Hematopoietic multipotent progenitor cell (in vitro differentiated cells): ENCODE measurements around the gene MAST3. TPM values are rescaled to one million over a fixed set of nuclear protein-coding genes. Genes with fewer than 3 reads are reported as not detected.

Source experiments
- DNase-seq, 3 donors: peaks; one replicate each; pipeline ENCODE4 v3.0.0-alpha.2; 2011 to 2015; ENCODE audit warnings: low read depth in 2 of 3, low spot score in 2 of 3
- total RNA-seq: library from RNA; depleted of rRNA; stranded (reverse); fragments of >200 nt; gene quantifications from one replicate; pipeline ENCODE4 v1.2.3, GENCODE V29; 2012

Gene MAST3
- 8.1 TPM for total RNA-seq

GRCh38 chr19:18097217-18097992 lies at the start of gene MAST3:
Gene MAST3 (plus strand): TSS chr19:18097778. CDS start chr19:18097793, 15 bp downstream.
- peak; percentile 76 to 90 (median 88) for DNase-seq

- DNase-seq: no peak
Observed at GRCh38 chr19:18049385-18049784, 48.2 kb upstream of the MAST3 start.

- no peak for DNase-seq
Observed at GRCh38 chr19:18051887-18052286, 45.7 kb upstream of the MAST3 start.

GRCh38 chr19:18053576-18054219 lies 43.9 kb upstream of the MAST3 start:
- no peak for DNase-seq

GRCh38 chr19:18055967-18056366 lies 41.6 kb upstream of the MAST3 start:
- DNase-seq: no peak

- DNase-seq: no peak
Observed at GRCh38 chr19:18057557-18057956, 40.0 kb upstream of the MAST3 start.

- peak; percentile 70 to 93 (median 86) for DNase-seq
Observed at GRCh38 chr19:18058208-18059009, 39.2 kb upstream of the MAST3 start.

- no peak for DNase-seq
Observed at GRCh38 chr19:18059297-18059696, 38.3 kb upstream of the MAST3 start.

GRCh38 chr19:18059902-18060301 lies 37.7 kb upstream of the MAST3 start:
- no peak for DNase-seq

- DNase-seq: no peak
Observed at GRCh38 chr19:18060472-18060871, 37.1 kb upstream of the MAST3 start.

- DNase-seq: no peak
Observed at GRCh38 chr19:18062028-18062427, 35.5 kb upstream of the MAST3 start.

- no peak for DNase-seq
Observed at GRCh38 chr19:18063463-18063862, 34.1 kb upstream of the MAST3 start.

- DNase-seq: no peak
Observed at GRCh38 chr19:18065173-18065495, 32.4 kb upstream of the MAST3 start.

- DNase-seq: no peak
Observed at GRCh38 chr19:18068395-18068794, 29.2 kb upstream of the MAST3 start.

- DNase-seq: no peak
Observed at GRCh38 chr19:18069383-18069782, 28.2 kb upstream of the MAST3 start.

GRCh38 chr19:18070181-18070580 lies 27.4 kb upstream of the MAST3 start:
- no peak for DNase-seq

GRCh38 chr19:18072335-18072734 lies 25.2 kb upstream of the MAST3 start:
- DNase-seq: no peak

GRCh38 chr19:18073197-18073596 lies 24.4 kb upstream of the MAST3 start:
- no peak for DNase-seq

GRCh38 chr19:18074192-18074591 lies 23.4 kb upstream of the MAST3 start:
- DNase-seq: no peak

GRCh38 chr19:18083929-18084684 lies 13.5 kb upstream of the MAST3 start:
- DNase-seq: no peak
